ENCODE data around the gene LRR1.

DNA sequence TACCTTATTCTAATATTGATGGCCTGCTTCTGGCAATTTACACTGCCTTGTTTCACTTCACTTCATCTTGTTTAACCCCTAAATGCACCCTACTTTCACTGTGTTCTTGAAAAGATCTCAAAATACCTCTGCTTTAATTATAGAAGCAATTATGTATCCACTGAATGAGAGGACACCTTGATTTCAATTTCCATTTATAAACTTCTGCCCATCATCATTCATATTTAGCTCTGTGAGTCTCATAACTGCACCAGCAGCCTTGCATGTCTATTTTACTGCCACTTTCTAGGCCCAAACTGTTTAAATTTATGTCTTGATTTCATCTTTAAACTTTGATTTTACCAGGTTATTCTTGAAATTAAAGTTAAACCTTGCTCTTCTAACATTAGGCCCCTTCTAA is 43.4 kb downstream of the LRR1 start:
- TF ChIP-seq TCF7L2 (IDR thresholded peaks at IDR 0.05; ENCODE audit: borderline replicate concordance, low read depth, low read length) (no peak), ZSCAN18 (tag by site-specific recombination; IDR thresholded peaks at IDR 0.05) (no peak), ZNF664 (tag by site-specific recombination; IDR thresholded peaks at IDR 0.05) (no peak), YY1 (tag by site-specific recombination; IDR thresholded peaks at IDR 0.05) (no peak), ZNF488 (tag by site-specific recombination; IDR thresholded peaks at IDR 0.05) (no peak), ZFP3 (tag by site-specific recombination; IDR thresholded peaks at IDR 0.05; ENCODE audit: low read depth) (no peak), ZNF37A (tag by site-specific recombination; IDR thresholded peaks at IDR 0.05) (no peak), ZNF274 (IDR thresholded peaks at IDR 0.05; ENCODE audit: low read length) (no peak), ZNF274 (tag by site-specific recombination; IDR thresholded peaks at IDR 0.05; ENCODE audit: borderline replicate concordance) (no peak), ZNF157 (tag by site-specific recombination; IDR thresholded peaks at IDR 0.05) (no peak), ZNF510 (tag by site-specific recombination; IDR thresholded peaks at IDR 0.05; ENCODE audit: insufficient replicate concordance) (no peak)
- TF ChIP-seq, protein P1, sequence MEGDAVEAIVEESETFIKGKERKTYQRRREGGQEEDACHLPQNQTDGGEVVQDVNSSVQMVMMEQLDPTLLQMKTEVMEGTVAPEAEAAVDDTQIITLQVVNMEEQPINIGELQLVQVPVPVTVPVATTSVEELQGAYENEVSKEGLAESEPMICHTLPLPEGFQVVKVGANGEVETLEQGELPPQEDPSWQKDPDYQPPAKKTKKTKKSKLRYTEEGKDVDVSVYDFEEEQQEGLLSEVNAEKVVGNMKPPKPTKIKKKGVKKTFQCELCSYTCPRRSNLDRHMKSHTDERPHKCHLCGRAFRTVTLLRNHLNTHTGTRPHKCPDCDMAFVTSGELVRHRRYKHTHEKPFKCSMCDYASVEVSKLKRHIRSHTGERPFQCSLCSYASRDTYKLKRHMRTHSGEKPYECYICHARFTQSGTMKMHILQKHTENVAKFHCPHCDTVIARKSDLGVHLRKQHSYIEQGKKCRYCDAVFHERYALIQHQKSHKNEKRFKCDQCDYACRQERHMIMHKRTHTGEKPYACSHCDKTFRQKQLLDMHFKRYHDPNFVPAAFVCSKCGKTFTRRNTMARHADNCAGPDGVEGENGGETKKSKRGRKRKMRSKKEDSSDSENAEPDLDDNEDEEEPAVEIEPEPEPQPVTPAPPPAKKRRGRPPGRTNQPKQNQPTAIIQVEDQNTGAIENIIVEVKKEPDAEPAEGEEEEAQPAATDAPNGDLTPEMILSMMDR (tag by site-specific recombination; IDR thresholded peaks at IDR 0.05) = no peak
- TF ChIP-seq, protein P2, sequence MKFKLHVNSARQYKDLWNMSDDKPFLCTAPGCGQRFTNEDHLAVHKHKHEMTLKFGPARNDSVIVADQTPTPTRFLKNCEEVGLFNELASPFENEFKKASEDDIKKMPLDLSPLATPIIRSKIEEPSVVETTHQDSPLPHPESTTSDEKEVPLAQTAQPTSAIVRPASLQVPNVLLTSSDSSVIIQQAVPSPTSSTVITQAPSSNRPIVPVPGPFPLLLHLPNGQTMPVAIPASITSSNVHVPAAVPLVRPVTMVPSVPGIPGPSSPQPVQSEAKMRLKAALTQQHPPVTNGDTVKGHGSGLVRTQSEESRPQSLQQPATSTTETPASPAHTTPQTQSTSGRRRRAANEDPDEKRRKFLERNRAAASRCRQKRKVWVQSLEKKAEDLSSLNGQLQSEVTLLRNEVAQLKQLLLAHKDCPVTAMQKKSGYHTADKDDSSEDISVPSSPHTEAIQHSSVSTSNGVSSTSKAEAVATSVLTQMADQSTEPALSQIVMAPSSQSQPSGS (tag by site-specific recombination; IDR thresholded peaks at IDR 0.05; ENCODE audit: low read depth) = no peak
- TF ChIP-seq, protein P3, sequence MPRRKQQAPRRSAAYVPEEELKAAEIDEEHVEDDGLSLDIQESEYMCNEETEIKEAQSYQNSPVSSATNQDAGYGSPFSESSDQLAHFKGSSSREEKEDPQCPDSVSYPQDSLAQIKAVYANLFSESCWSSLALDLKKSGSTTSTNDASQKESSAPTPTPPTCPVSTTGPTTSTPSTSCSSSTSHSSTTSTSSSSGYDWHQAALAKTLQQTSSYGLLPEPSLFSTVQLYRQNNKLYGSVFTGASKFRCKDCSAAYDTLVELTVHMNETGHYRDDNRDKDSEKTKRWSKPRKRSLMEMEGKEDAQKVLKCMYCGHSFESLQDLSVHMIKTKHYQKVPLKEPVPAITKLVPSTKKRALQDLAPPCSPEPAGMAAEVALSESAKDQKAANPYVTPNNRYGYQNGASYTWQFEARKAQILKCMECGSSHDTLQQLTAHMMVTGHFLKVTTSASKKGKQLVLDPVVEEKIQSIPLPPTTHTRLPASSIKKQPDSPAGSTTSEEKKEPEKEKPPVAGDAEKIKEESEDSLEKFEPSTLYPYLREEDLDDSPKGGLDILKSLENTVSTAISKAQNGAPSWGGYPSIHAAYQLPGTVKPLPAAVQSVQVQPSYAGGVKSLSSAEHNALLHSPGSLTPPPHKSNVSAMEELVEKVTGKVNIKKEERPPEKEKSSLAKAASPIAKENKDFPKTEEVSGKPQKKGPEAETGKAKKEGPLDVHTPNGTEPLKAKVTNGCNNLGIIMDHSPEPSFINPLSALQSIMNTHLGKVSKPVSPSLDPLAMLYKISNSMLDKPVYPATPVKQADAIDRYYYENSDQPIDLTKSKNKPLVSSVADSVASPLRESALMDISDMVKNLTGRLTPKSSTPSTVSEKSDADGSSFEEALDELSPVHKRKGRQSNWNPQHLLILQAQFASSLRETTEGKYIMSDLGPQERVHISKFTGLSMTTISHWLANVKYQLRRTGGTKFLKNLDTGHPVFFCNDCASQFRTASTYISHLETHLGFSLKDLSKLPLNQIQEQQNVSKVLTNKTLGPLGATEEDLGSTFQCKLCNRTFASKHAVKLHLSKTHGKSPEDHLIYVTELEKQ (tag by site-specific recombination; IDR thresholded peaks at IDR 0.05; ENCODE audit: borderline replicate concordance) = no peak

Data from HEK293 (cell line).